H9 (cell line): Measurements from ENCODE around the gene VPS72. TPM values are rescaled to one million over a fixed set of nuclear protein-coding genes. Genes with fewer than 3 reads are reported as not detected.
A peak's percentile ranks its signal among the peaks of the same experiment; 100 is the strongest.

Source experiments
- DNase-seq: peaks from one replicate; pipeline ENCODE4 v3.0.0-alpha.2; 2017
- H2AFZ ChIP-seq: one replicate; pipeline ENCODE4 v1.6.1; 2013; ENCODE audit warnings: mild to moderate bottlenecking, low read length, control low read depth, moderate library complexity
- H2AK5ac ChIP-seq: 2 replicates; pipeline ENCODE4 v1.6.1; 2013; ENCODE audit warnings: low read length, control low read depth, mixed read lengths; ENCODE audit not compliant: insufficient read length
- H2BK120ac ChIP-seq: one replicate; pipeline ENCODE4 v1.6.1; 2013; ENCODE audit warnings: low read depth, mild to moderate bottlenecking, low read length, control low read depth, inconsistent platforms; ENCODE audit not compliant: poor library complexity, severe bottlenecking
- H2BK12ac ChIP-seq: 2 replicates; pipeline ENCODE4 v1.6.1; 2013; ENCODE audit warnings: low read length, control low read depth, mixed read lengths, low read depth; ENCODE audit not compliant: insufficient read length
- H2BK15ac ChIP-seq: 2 replicates; pipeline ENCODE4 v1.6.1; 2013; ENCODE audit warnings: low read depth, low read length, control low read depth
- H2BK20ac ChIP-seq: one replicate; pipeline ENCODE4 v1.6.1; 2013; ENCODE audit warnings: low read depth, mild to moderate bottlenecking, low read length, control low read depth, inconsistent platforms; ENCODE audit not compliant: poor library complexity, severe bottlenecking
- H2BK5ac ChIP-seq: 2 replicates; pipeline ENCODE4 v1.6.1; 2013; ENCODE audit warnings: low read length, control low read depth, mixed read lengths; ENCODE audit not compliant: insufficient read length
- H3K14ac ChIP-seq: 2 replicates; pipeline ENCODE4 v1.6.1; 2013; ENCODE audit warnings: low read length, control low read depth; ENCODE audit not compliant: insufficient read depth
- H3K18ac ChIP-seq: 2 replicates; pipeline ENCODE4 v1.6.1; 2013; ENCODE audit warnings: low read depth, mild to moderate bottlenecking, mixed read lengths, low read length, control low read depth; ENCODE audit not compliant: insufficient read length
- H3K23ac ChIP-seq: 2 replicates; pipeline ENCODE4 v1.6.1; 2013; ENCODE audit warnings: low read length, control low read depth, mixed read lengths, low read depth; ENCODE audit not compliant: insufficient read length
- H3K23me2 ChIP-seq: 2 replicates; pipeline ENCODE4 v1.6.1; 2013; ENCODE audit warnings: low read depth, mild to moderate bottlenecking, mixed read lengths, low read length, control low read depth; ENCODE audit not compliant: insufficient read length, poor library complexity, severe bottlenecking
- H3K27ac ChIP-seq: 2 replicates; pipeline ENCODE4 v1.5.1; 2013; ENCODE audit warnings: low read length, control low read depth, mixed read lengths, low read depth; ENCODE audit not compliant: insufficient read length
- H3K27me3 ChIP-seq: 2 replicates; pipeline ENCODE4 v1.6.1; 2013; ENCODE audit warnings: low read length, control low read depth, inconsistent platforms; ENCODE audit not compliant: insufficient read depth
- H3K4ac ChIP-seq: 2 replicates; pipeline ENCODE4 v1.6.1; 2013; ENCODE audit warnings: low read depth, mild to moderate bottlenecking, control low read depth, inconsistent platforms, low read length, moderate library complexity
- H3K4me1 ChIP-seq: 2 replicates; pipeline ENCODE4 v1.6.1; 2013; ENCODE audit warnings: low read length, control low read depth, inconsistent platforms; ENCODE audit not compliant: insufficient read depth
- H3K4me2 ChIP-seq: 2 replicates; pipeline ENCODE4 v1.6.1; 2013; ENCODE audit warnings: low read length, control low read depth, mixed read lengths; ENCODE audit not compliant: insufficient read length, insufficient read depth
- H3K56ac ChIP-seq: 2 replicates; pipeline ENCODE4 v1.6.1; 2013; ENCODE audit warnings: low read depth, mild to moderate bottlenecking, mixed read lengths, low read length, control low read depth; ENCODE audit not compliant: insufficient read length
- H3K79me1 ChIP-seq: 2 replicates; pipeline ENCODE4 v1.6.1; 2013; ENCODE audit warnings: low read depth, mild to moderate bottlenecking, moderate library complexity, low read length, control low read depth, inconsistent platforms; ENCODE audit not compliant: insufficient read depth, poor library complexity, severe bottlenecking
- H3K79me2 ChIP-seq: 2 replicates; pipeline ENCODE4 v1.6.1; 2013; ENCODE audit warnings: low read length, control low read depth, inconsistent platforms; ENCODE audit not compliant: insufficient read depth
- H3K9ac ChIP-seq: 2 replicates; pipeline ENCODE4 v1.6.1; 2013; ENCODE audit warnings: low read length, control low read depth, mixed read lengths; ENCODE audit not compliant: insufficient read length; ENCODE audit errors: extremely low read depth
- H3K9me3 ChIP-seq: one replicate; pipeline ENCODE4 v1.6.1; 2013; ENCODE audit warnings: low read depth, low read length, inconsistent platforms; ENCODE audit not compliant: control insufficient read depth
- H3T11ph ChIP-seq: one replicate; pipeline ENCODE4 v1.6.1; 2013; ENCODE audit warnings: mild to moderate bottlenecking, low read length, control low read depth, inconsistent platforms
- H4K20me1 ChIP-seq: one replicate; pipeline ENCODE4 v1.6.1; 2013; ENCODE audit not compliant: control insufficient read depth, insufficient read length, insufficient read depth
- H4K5ac ChIP-seq: 2 replicates; pipeline ENCODE4 v1.6.1; 2013; ENCODE audit warnings: low read depth, mild to moderate bottlenecking, mixed read lengths, low read length, control low read depth; ENCODE audit not compliant: insufficient read length
- H4K8ac ChIP-seq: replicated peaks from 2 replicates; pipeline ENCODE4 v1.6.1; 2013; ENCODE audit warnings: low read length, control low read depth, mixed read lengths, low read depth; ENCODE audit not compliant: insufficient read length
- H4K91ac ChIP-seq: 2 replicates; pipeline ENCODE4 v1.6.1; 2013; ENCODE audit warnings: low read depth, mild to moderate bottlenecking, moderate library complexity, mixed read lengths, low read length, control low read depth; ENCODE audit not compliant: insufficient read length
- H3K27ac Mint-ChIP-seq, 3 experiments: 2 replicates in 2 of 3; 3 replicates in 1 of 3; pipeline ENCODE4 v1.8.0; 2020 to 2021; ENCODE audit warnings: mixed read lengths in 3 of 3, mild to moderate bottlenecking in 1 of 3, moderate library complexity in 1 of 3
- H3K27me3 Mint-ChIP-seq: 2 replicates; pipeline ENCODE4 v1.8.0; 2021; ENCODE audit warnings: low read depth, mild to moderate bottlenecking, moderate library complexity, mixed read lengths
- H3K36me3 Mint-ChIP-seq, 3 experiments: 2 replicates in 2 of 3; 3 replicates in 1 of 3; pipeline ENCODE4 v1.8.0; 2020 to 2021; ENCODE audit warnings: low read depth in 3 of 3, mixed read lengths in 3 of 3; ENCODE audit not compliant: insufficient read depth in 1 of 3
- H3K4me1 Mint-ChIP-seq, 2 experiments: 2 replicates each; pipeline ENCODE4 v1.8.0; 2020; ENCODE audit warnings: mixed read lengths in 2 of 2
- H3K4me3 Mint-ChIP-seq, 2 experiments: 2 replicates in 1 of 2; 3 replicates in 1 of 2; pipeline ENCODE4 v1.8.0; 2020 to 2021; ENCODE audit warnings: mild to moderate bottlenecking in 2 of 2, mixed read lengths in 2 of 2, moderate library complexity in 1 of 2
- H3K9me3 Mint-ChIP-seq, 2 experiments: 2 replicates in 1 of 2; 3 replicates in 1 of 2; pipeline ENCODE4 v1.8.0; 2020; ENCODE audit warnings: mild to moderate bottlenecking in 2 of 2, mixed read lengths in 2 of 2, moderate library complexity in 1 of 2
- CTCF ChIP-seq: fragments of 200-600 bp; sonication (generic); conservative IDR thresholded peaks from 3 replicates; pipeline ENCODE4 v1.8.0; 2021; ENCODE audit warnings: antibody characterized with exemption, mild to moderate bottlenecking
- WGBS: extraction: QIAGEN DNeasy Blood & Tissue Kit; methylation state at CpG from one replicate; pipeline ENCODE4 v1.1.7; 2013; ENCODE audit warnings: missing lambda C conversion rate, low lambda C conversion rate, mixed read lengths; ENCODE audit not compliant: insufficient read length; ENCODE audit errors: extremely low coverage; 5-methylcytosine and 5-hydroxymethylcytosine counted together
- total RNA-seq: library from RNA; stranded (reverse); gene quantifications from 2 replicates; pipeline ENCODE4 v1.2.1, GENCODE V29; 2021

Gene VPS72
- total RNA-seq, 1 experiment from 2014 or later, result 91.4 TPM

DNA sequence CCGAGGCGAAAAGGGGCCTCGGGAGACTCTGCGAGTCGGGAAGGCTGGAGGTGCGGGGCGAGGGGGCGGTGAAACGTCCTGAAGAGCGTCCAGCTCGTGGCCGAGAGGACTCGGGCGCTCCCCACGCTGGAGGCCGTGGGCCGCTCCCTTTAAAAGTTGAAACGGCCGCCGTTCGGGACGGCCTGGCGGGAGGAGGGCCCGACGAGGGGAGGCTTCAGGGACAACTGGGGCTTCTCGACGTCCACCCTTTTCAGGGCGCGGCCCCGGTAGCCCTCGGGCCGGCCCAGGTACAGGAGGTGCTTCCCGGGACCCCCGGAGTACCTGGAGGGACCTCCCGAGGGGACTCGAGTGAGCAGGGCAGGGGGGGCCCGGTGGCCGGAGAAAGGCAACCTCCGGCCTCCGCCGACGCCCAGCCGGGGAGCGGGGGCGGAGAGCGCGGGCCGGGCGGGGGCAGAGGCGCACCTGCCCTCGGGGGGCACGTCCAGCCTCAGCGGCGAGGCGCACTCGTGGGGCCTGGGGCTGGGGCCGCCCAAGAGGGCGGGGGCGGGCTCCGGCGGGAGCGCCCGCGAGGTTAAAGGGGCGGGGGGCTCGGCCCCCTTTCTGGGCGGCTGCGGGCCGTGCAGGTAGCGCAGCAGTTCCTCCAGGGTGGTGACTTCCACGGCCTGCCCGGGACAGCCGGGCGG lies 57.5 kb downstream of the VPS72 start:
- no peaks in the 10 kb centered on the region for H4K20me1 ChIP-seq
- H3T11ph ChIP-seq, result no peak overlapping the region
- H4K91ac ChIP-seq, result no peak overlapping the region
- H3K27ac ChIP-seq, result no peak overlapping the region
- no peak overlapping the region for H2BK5ac ChIP-seq
- DNase-seq, result no peak
- no peak overlapping the region for H3K18ac ChIP-seq
- H2AK5ac ChIP-seq, result no peak overlapping the region
- H3K4me1 Mint-ChIP-seq, result peaks cover 14 to 25% of the 10 kb centered on the region in 2 experiments
- H2BK20ac ChIP-seq, result no peak overlapping the region
- no peaks in the 10 kb centered on the region for H3K9me3 Mint-ChIP-seq
- H3K23me2 ChIP-seq, result peaks cover 15% of the 10 kb centered on the region
- H3K79me2 ChIP-seq, result no peaks in the 10 kb centered on the region
- peaks cover 12% of the 10 kb centered on the region for H3K27me3 Mint-ChIP-seq
- H3K4me3 Mint-ChIP-seq, result peak overlapping the region; percentile 62 to 76
- no peak overlapping the region for H4K8ac ChIP-seq
- H3K14ac ChIP-seq, result 0 out of 2 replicates have a peak overlapping the region, but pooled peaks have one; percentile 51
- H3K36me3 Mint-ChIP-seq, result peaks cover 12 to 35% (median 30%) of the 10 kb centered on the region in 3 experiments
- no peak overlapping the region for H4K5ac ChIP-seq
- H3K79me1 ChIP-seq, result no peaks in the 10 kb centered on the region
- peak overlapping the region; percentile 53 for H3K4me2 ChIP-seq
- H3K23ac ChIP-seq, result no peak overlapping the region
- no CpG with 5 or more reads among the region's 74 CpGs for WGBS
- no peaks in the 10 kb centered on the region for H3K9me3 ChIP-seq
- H2AFZ ChIP-seq, result no peak overlapping the region
- H2BK12ac ChIP-seq, result no peak overlapping the region
- H3K27ac Mint-ChIP-seq, result no peak overlapping the region
- H3K27me3 ChIP-seq, result no peaks in the 10 kb centered on the region; the same call in 1 of the 2 replicates
- no peak overlapping the region for H3K9ac ChIP-seq
- no peak overlapping the region for H2BK15ac ChIP-seq
- TF ChIP-seq CTCF, result no peak
- H3K56ac ChIP-seq, result no peak overlapping the region
- H3K4ac ChIP-seq, result no peak overlapping the region
- no peaks in the 10 kb centered on the region for H3K4me1 ChIP-seq
- no peak overlapping the region for H2BK120ac ChIP-seq
